ENCODE measurements around the gene SLFN12L. TPM values are rescaled to one million over a fixed set of nuclear protein-coding genes. Genes with fewer than 3 reads are reported as not detected.

SLFN12L gene
- total RNA-seq, 4 donors from 2014 or later: 0.32 to 1.7 (median 1.0) TPM

GRCh38 chr17:35428229-35428628 lies 109.2 kb downstream of the SLFN12L start:
- 90% methylated on average over 2 of the region's 2 CpGs for WGBS
- intact Hi-C loops (cut with DNase I): no loop called here
- H3K9me3 ChIP-seq: no peaks in the 10 kb centered on the region
- no peak for TF ChIP-seq CTCF (IDR thresholded peaks at IDR 0.05)
- TF ChIP-seq POLR2AphosphoS5 (IDR thresholded peaks at IDR 0.05): no peak
- TF ChIP-seq POLR2A (IDR thresholded peaks at IDR 0.05; ENCODE audit: low read depth): no peak
- no peak for TF ChIP-seq EP300 (IDR thresholded peaks at IDR 0.05)
- H3K4me1 ChIP-seq: peaks cover 12 to 19% (median 14%) of the 10 kb centered on the region in 4 donors
- DNase-seq (ENCODE audit: extremely low spot score): no peak
- no peak overlapping the region for H3K4me3 ChIP-seq
- no peak overlapping the region for H3K27ac ChIP-seq (replicated peaks in 1 of 4)
- H3K27me3 ChIP-seq: no peaks in the 10 kb centered on the region
- H3K36me3 ChIP-seq: peaks cover 0 to 4% (median 0%) of the 10 kb centered on the region in 4 donors

- H3K27ac ChIP-seq (replicated peaks in 1 of 4): no peak overlapping the region
- peaks cover 3 to 21% (median 16%) of the 10 kb centered on the region in 4 donors for H3K36me3 ChIP-seq
- intact Hi-C loops (cut with DNase I): no loop called here
- no peaks in the 10 kb centered on the region for H3K4me1 ChIP-seq
- no peaks in the 10 kb centered on the region for H3K27me3 ChIP-seq
- TF ChIP-seq CTCF (IDR thresholded peaks at IDR 0.05) (no peak), POLR2A (IDR thresholded peaks at IDR 0.05; ENCODE audit: low read depth) (no peak), POLR2AphosphoS5 (IDR thresholded peaks at IDR 0.05) (no peak), EP300 (IDR thresholded peaks at IDR 0.05) (no peak)
- no peak for DNase-seq (ENCODE audit: extremely low spot score)
- H3K4me3 ChIP-seq: no peak overlapping the region
- no peaks in the 10 kb centered on the region for H3K9me3 ChIP-seq
- WGBS: 89% methylated on average over 4 of the region's 4 CpGs
Observed at GRCh38 chr17:35423761-35424160, 113.7 kb downstream of the SLFN12L start.

Small RNA genes within 50 kb of the gene (small RNA-seq; reads per million reads assigned to genes)
- gene AC015911.1 (0 reads per million in 3 donors), gene SNORD7 (199 to 224 (median 206) reads per million in 3 donors)

Other genes with a start within 250 kb of the SLFN12L start
- 10 to 100 TPM; 16.2 to 30.5 (median 22.7) TPM for gene SLFN11, start 164.1 kb downstream of the SLFN12L start, total RNA-seq
- 10 to 100 TPM in 1 of 4 donors, 1 to 10 TPM in 3; 6.6 to 11.2 (median 7.7) TPM for gene SLFN12, start 105.2 kb downstream of the SLFN12L start, total RNA-seq
- 10 to 100 TPM in 1 of 4 donors, 1 to 10 TPM in 3; 5.1 to 15.0 (median 5.4) TPM for gene SLFN13, start 88.9 kb downstream of the SLFN12L start, total RNA-seq
- gene SLFN14, start 23.1 kb upstream of the SLFN12L start, total RNA-seq: not detected
- gene PEX12, start 40.9 kb upstream of the SLFN12L start, total RNA-seq: 1 to 10 TPM; 4.1 to 9.0 (median 5.0) TPM
- 100 to 1,000 TPM; 108 to 276 (median 155) TPM for gene AP2B1, start 49.6 kb upstream of the SLFN12L start, total RNA-seq
- 10 to 100 TPM; 10.3 to 28.1 (median 17.4) TPM for gene RASL10B, start 194.0 kb upstream of the SLFN12L start, total RNA-seq
- under 1 TPM; 0.42 to 0.80 (median 0.48) TPM for gene GAS2L2, start 215.6 kb upstream of the SLFN12L start, total RNA-seq
- not detected for gene C17orf50, start 223.2 kb upstream of the SLFN12L start, total RNA-seq